Motor neuron (in vitro differentiated cells): Measurements from ENCODE around the gene MEG3. TPM values are rescaled to one million over a fixed set of nuclear protein-coding genes. Genes with fewer than 3 reads are reported as not detected.
"Not testable (repeated sequence)": the region's sequence is repeated elsewhere in the genome, so short reads cannot be mapped to it uniquely, and the experiment has no call there.

Experiments
- ATAC-seq, 8 experiments: fragments of 200-7000 bp; cut with Tn5 transposase; replicated peaks in 6 of 8; 2 replicates each; pipeline ENCODE4 v1.8.0; 2021; ENCODE audit warnings: mild to moderate bottlenecking in 8 of 8, moderate library complexity in 8 of 8
- H3K27ac ChIP-seq, 2 donors: fragments of 250-450 bp; sonication (Bioruptor Pico); 2 replicates each; pipeline ENCODE4 v1.9.0; 2021; ENCODE audit warnings: antibody characterized with exemption in 2 of 2, mild to moderate bottlenecking in 2 of 2, moderate library complexity in 1 of 2
- H3K4me1 ChIP-seq, 2 donors: fragments of 250-450 bp; sonication (Bioruptor Pico); replicated peaks in 1 of 2; 2 replicates each; pipeline ENCODE4 v1.6.1; 2021; ENCODE audit warnings: antibody characterized with exemption in 2 of 2, mild to moderate bottlenecking in 2 of 2, moderate library complexity in 1 of 2
- H3K4me3 ChIP-seq, 5 donors: fragments of 250-450 bp; sonication (Bioruptor Pico); 2 replicates each; pipeline ENCODE4 v1.9.0; 2021; ENCODE audit warnings: antibody characterized with exemption in 5 of 5, mild to moderate bottlenecking in 5 of 5, moderate library complexity in 4 of 5
- WGBS, 10 experiments: fragments of 450-650 bp; shearing (Covaris generic); methylation state at CpG; one replicate each; pipeline ENCODE4 v1.0.0; 2022; 5-methylcytosine and 5-hydroxymethylcytosine counted together
- in situ Hi-C, 9 experiments: fragments of 400-800 bp; cut with MboI; loops; one replicate each; pipeline ENCODE4 v1.15.0; 2021; ENCODE audit warnings: low sequenced_read_pairs in 9 of 9, low pct_unique_long_range_greater_than_20kb in 2 of 9; ENCODE audit not compliant: unreplicated experiment in 9 of 9
- total RNA-seq, 8 experiments: library from RNA; unstranded; fragments of 300-600 nt; gene quantifications; 2 replicates each; pipeline versions ENCODE4 v1.2.3 to v1.2.4, GENCODE V29; 2022

The MEG3 gene
- total RNA-seq, 8 experiments from 2014 or later: 1.9 to 1,167 (median 108) TPM

GRCh38 chr14:100807979-100808734, 17.8 kb upstream of the MEG3 start:
- 50 to 100% (median 80%) methylated on average over 2 to 16 of the region's 16 CpGs; no CpG with 5 or more reads in 2 of the 10 experiments for WGBS, 10 experiments
- in situ Hi-C loops: no loop called here
- ATAC-seq: no peak
- Histone ChIP-seq H3K4me3 (no peak overlapping the region), H3K27ac (no peak overlapping the region), H3K4me1 (no peaks in the 10 kb centered on the region)

DNA sequence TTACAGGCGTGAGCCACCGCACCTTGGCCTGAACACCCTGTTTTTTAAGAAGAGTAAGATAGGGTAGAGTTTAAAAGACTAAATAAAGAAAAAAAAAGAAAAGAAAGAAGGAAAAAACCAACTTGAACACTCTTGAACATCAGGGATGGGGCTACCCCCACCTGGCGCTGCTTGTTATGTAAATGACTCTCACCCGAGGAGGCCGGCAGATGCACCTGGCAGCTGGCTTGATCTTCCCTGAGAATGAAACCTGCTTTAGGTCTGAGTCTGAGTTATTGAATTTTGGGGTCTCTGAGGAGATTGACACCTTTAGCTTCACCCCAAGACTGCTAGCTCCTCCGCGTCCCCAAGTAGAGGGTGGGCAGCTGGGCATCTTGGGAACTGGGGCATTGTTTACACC, 15.5 kb upstream of the MEG3 start:
- WGBS, 10 experiments: 70 to 100% (median 86%) methylated on average over 1 to 7 of the region's 7 CpGs; no CpG with 5 or more reads in 1 of the 10 experiments
- Histone ChIP-seq H3K4me1 (peaks cover 0 to under 1% of the 10 kb centered on the region in 2 donors), H3K27ac (no peak overlapping the region), H3K4me3 (no peak overlapping the region)
- in situ Hi-C loops: no loop called here
- no peak for ATAC-seq

DNA sequence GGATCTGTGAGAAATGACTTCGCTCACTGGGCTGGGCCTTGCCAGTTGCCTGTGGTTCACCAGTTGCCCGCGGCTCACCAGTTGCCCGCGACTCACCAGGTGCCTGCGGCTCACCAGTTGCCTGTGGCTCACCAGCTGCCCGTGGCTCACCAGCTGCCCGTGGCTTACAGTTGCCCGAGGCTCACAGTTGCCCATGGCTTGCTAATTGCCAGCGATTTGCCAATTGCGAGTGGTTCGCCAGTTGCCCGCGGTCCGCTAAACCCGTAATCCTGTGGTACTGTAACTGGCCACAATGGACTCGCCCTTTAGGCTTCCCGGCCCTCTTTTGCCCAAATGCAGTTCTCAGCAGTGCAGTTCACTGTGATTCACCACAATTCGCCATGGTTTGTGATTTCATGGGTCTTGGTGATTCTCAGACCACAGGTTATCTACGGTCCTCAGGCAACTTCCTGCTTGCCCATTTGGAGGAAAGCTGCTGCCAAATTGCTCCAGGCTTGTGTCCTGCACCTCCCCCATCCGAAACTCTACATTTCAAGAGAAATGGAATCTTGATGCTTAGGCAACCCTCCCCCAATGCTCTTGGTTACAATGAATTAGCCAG, 15.0 kb upstream of the MEG3 start:
- H3K27ac ChIP-seq: no peak overlapping the region
- in situ Hi-C loops: no loop called here
- H3K4me3 ChIP-seq: no peak overlapping the region
- WGBS, 10 experiments: 0 to 91% (median 63%) methylated on average over 1 to 19 of the region's 21 CpGs; no CpG with 5 or more reads in 1 of the 10 experiments
- peaks cover 0 to 5% of the 10 kb centered on the region in 2 donors for H3K4me1 ChIP-seq
- ATAC-seq: no peak

DNA sequence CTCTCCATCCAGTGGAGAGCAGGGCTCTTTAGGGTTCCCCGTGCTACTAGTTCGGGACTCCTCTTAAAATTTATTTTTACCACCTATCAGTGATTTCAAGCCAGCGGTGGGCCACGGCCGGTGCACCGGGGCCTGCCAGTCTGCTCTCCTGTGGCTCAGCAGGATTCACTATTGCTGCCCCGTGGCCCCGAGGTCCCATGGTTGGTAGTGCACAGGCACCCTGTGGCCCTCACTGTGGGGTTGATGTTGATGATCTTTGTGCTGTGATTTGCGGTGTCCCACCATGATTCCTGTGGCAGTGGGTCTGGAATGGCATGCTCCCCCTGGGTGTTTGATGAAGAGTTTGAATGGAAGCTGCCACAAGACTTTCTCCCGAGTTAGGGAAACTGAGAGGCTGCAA, 12.6 kb upstream of the MEG3 start:
- in situ Hi-C loops: no loop called here
- Histone ChIP-seq H3K4me1 (peaks cover 0 to 9% of the 10 kb centered on the region in 2 donors), H3K4me3 (no peak overlapping the region), H3K27ac (no peak overlapping the region)
- 20 to 88% methylated on average over 1 to 6 of the region's 10 CpGs; no CpG with 5 or more reads in 8 of the 10 experiments for WGBS, 10 experiments
- ATAC-seq: no peak

DNA sequence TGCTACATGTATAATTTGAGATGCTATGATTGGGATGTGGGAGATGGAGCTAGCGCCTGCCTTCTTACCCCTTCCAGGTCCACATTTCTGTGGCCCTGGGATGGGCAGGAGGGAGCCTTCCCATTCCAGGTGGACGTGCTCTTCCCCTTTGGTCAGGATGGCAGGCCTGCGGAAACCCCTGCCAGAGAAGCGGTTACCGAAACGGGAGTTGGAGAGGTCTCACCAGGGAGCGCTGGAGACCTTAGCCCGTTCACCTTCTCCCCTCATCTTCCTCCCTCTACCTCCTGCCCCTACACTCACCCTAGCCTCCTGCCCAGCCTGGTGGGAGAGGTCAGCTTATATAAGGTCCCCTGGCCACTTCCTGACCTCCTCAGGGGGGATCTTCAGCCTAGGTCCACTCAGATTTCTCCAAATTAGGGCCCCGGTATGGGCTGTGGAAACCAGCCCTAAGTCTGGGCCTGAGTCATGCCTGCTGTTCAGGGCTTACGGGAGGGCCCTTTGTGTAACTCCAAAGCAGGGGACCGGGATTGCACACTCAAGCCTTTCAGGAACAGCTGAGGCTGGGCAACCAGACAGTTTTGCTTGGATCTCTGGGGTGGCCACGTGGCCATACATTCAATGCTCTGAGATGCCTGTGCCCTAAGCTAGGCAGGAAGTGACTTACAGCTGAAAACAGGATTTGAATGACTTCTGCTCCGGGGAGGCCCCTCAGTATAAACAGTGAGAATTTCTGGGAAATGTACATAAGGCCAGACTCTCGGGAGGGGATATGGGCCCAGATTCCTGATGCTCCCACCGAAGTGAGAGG, 10.2 kb upstream of the MEG3 start:
- H3K4me1 ChIP-seq: peaks cover 0 to 11% of the 10 kb centered on the region in 2 donors
- H3K4me3 ChIP-seq: no peak overlapping the region
- ATAC-seq: peak in 7 of 8 experiments; percentile 56 to 92 (median 83)
- WGBS, 10 experiments: 30 to 100% (median 80%) methylated on average over 1 to 10 of the region's 15 CpGs; no CpG with 5 or more reads in 3 of the 10 experiments
- in situ Hi-C loops: no loop called here
- no peak overlapping the region for H3K27ac ChIP-seq

- H3K4me1 ChIP-seq: peaks cover 0 to 18% of the 10 kb centered on the region in 2 donors
- in situ Hi-C loops: no loop called here
- 63 to 100% (median 90%) methylated on average over 1 to 5 of the region's 5 CpGs; no CpG with 5 or more reads in 3 of the 10 experiments for WGBS, 10 experiments
- H3K27ac ChIP-seq: no peak overlapping the region
- no peak overlapping the region for H3K4me3 ChIP-seq
- peak in 2 of 8 experiments; percentile 14 to 17 for ATAC-seq
Measured at GRCh38 chr14:100816286-100816949, 9.5 kb upstream of the MEG3 start.

DNA sequence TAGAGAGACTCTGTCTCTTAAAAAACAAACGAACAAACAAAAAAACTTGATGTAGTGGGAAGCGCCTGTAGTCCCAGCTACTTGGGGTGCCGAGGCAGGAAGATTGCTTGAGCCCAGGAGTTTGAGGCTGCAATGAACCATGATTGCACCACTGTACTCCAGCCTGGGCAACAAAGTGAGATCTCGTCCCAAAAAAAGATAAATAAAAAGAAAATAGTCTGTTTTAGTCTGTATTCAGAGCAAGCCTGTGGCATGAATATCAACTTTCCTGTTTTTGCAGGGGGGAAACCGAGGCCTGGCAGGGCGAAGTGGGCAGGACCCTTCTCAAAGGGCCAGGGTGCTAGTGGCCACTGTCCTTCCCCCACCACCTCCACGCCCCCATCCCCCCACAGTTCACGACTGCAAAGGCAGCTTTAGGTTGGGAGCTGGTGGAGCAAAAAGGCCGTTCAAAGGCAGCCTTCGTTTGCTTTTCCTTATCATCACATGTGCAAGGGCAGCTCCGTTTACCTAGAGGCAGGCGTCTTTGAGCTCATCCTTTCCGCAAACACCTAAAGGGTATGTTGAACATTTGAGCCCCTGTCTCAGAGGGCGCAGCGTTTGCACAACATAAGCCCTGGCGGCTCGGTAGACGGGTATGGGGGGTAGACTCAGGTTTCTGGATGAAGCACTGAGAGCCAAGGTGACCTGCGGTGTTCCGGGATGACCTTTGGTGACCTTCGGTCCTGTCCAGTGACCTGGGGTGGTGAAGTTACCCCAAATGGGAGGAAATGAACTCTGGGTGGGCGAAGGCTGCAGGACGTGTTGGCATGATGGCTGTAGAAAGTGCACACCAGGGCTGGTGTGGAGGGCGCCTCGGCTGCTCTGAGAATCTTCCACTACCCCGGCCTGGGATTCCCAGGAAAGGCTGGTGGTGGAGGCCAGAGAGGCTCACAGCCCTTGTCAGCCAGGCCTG, 8.7 kb upstream of the MEG3 start:
- in situ Hi-C loops: no loop called here
- no peak overlapping the region for H3K4me3 ChIP-seq
- WGBS, 10 experiments: 60 to 100% (median 90%) methylated on average over 1 to 7 of the region's 26 CpGs; no CpG with 5 or more reads in 1 of the 10 experiments
- H3K4me1 ChIP-seq: peaks cover 0 to 18% of the 10 kb centered on the region in 2 donors
- ATAC-seq: no peak
- no peak overlapping the region for H3K27ac ChIP-seq

DNA sequence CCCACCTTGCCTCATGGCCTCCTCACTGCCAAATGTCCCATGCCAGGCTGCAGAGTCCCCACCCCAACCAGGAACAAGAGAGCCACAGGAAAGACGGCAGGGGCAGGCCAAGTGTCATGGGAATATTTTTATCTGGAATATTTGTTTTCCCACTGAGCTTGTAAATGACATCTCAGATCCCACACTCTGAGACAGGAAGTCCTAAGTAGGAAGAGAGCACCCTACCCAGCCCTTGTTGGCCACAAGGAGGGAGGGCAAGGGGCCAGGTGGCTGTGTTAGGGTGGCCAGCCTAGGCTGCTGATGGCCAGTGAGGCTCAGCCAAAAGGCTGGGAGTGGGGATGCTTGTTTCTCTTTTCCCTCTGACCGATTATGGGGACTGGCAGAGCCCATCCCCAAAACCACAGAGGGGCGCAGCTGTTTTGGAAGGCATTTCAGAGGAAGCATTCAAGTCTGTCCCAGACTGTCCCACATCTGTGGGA, 7.7 kb upstream of the MEG3 start:
- WGBS, 10 experiments: 80 to 100% (median 93%) methylated on average over 1 to 3 of the region's 3 CpGs; no CpG with 5 or more reads in 7 of the 10 experiments
- no peak for ATAC-seq
- Histone ChIP-seq H3K4me1 (peaks cover 0 to 26% of the 10 kb centered on the region in 2 donors), H3K4me3 (no peak overlapping the region), H3K27ac (no peak overlapping the region)
- in situ Hi-C loops: no loop called here

GRCh38 chr14:100818923-100819322, 7.0 kb upstream of the MEG3 start:
- 77 to 100% (median 97%) methylated on average over 1 to 10 of the region's 10 CpGs; no CpG with 5 or more reads in 1 of the 10 experiments for WGBS, 10 experiments
- H3K27ac ChIP-seq, H3K4me3 ChIP-seq, ATAC-seq, in situ Hi-C loops: not testable (repeated sequence)
- peaks cover 0 to 33% of the 10 kb centered on the region in 2 donors for H3K4me1 ChIP-seq

DNA sequence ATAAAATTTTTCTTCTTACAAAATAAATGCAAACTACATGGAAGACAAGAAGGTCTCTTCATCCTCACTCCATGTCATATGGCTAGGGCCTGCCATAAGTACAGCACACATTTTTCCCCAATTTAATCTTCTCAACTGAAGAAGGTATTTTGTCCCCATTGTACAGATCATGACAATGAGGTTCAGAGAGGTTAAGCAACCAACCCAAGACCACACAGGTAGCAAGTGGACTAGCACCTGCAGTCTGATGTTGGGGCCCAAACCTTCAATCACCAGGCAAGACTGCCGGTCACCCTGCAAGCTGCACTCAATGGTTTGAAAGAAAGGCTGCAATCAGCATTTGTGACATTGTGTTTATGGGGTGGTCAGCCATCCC, 6.5 kb upstream of the MEG3 start:
- ATAC-seq: no peak
- peaks cover 0 to 36% of the 10 kb centered on the region in 2 donors for H3K4me1 ChIP-seq
- in situ Hi-C loops: no loop called here
- WGBS, 10 experiments: 40 to 100% (median 100%) methylated on average over 1 of the region's 1 CpG; no CpG with 5 or more reads in 3 of the 10 experiments
- H3K4me3 ChIP-seq: no peak overlapping the region
- no peak overlapping the region for H3K27ac ChIP-seq

GRCh38 chr14:100819829-100820475, 6.0 kb upstream of the MEG3 start:
- WGBS, 10 experiments: 80 to 100% (median 95%) methylated on average over 1 to 17 of the region's 22 CpGs; no CpG with 5 or more reads in 1 of the 10 experiments
- no peak for ATAC-seq
- Histone ChIP-seq H3K27ac (no peak overlapping the region), H3K4me1 (peaks cover 0 to 36% of the 10 kb centered on the region in 2 donors), H3K4me3 (no peak overlapping the region)
- in situ Hi-C loops: no loop called here
